Vagina (tissue), 2 donors: Measurements from ENCODE around the gene ZNF888.
"Not testable (repeated sequence)": the region's sequence is repeated elsewhere in the genome, so short reads cannot be mapped to it uniquely, and the experiment has no call there.

Experiments used
- POLR2A ChIP-seq, 2 donors: fragments of 450-650 bp; IDR thresholded peaks; one replicate each; pipeline ENCODE4 v1.6.1; 2017; ENCODE audit warnings: antibody characterized with exemption in 2 of 2, mild to moderate bottlenecking in 2 of 2, moderate library complexity in 2 of 2
- TF ChIP-seq, protein P1 (sequence below), 3 experiments: fragments of 450-650 bp in 2 of 3; fragments of 200-600 bp in 1 of 3; sonication (generic) in 1 of 3; IDR thresholded peaks; one replicate each; pipeline ENCODE4 v1.5.1; 2017 to 2019; ENCODE audit warnings: antibody characterized with exemption in 3 of 3, mild to moderate bottlenecking in 2 of 3, moderate library complexity in 2 of 3

DNA sequence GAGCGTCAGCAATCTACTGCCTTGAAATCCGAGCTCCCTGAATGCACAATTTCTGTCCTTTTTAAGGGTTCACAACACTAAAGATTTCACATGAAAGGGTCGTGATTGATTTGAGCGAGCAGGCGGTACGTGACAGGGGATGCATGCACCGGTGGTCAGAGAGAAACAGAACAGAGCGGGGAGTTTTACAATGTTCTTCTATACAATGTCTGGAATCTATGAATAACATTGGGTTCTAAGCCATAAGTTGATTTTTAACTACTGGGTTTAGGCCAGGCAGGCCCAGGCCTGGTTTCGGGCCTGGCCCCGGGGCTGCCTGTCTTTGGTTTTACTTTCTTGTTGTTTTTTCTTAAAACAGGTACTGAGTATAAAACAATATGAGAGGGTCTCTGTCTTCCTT, 24.6 kb downstream of the ZNF888 start:
- TF ChIP-seq, protein P1, sequence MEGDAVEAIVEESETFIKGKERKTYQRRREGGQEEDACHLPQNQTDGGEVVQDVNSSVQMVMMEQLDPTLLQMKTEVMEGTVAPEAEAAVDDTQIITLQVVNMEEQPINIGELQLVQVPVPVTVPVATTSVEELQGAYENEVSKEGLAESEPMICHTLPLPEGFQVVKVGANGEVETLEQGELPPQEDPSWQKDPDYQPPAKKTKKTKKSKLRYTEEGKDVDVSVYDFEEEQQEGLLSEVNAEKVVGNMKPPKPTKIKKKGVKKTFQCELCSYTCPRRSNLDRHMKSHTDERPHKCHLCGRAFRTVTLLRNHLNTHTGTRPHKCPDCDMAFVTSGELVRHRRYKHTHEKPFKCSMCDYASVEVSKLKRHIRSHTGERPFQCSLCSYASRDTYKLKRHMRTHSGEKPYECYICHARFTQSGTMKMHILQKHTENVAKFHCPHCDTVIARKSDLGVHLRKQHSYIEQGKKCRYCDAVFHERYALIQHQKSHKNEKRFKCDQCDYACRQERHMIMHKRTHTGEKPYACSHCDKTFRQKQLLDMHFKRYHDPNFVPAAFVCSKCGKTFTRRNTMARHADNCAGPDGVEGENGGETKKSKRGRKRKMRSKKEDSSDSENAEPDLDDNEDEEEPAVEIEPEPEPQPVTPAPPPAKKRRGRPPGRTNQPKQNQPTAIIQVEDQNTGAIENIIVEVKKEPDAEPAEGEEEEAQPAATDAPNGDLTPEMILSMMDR (IDR thresholded peaks at IDR 0.05): not testable (repeated sequence)
- not testable (repeated sequence) for TF ChIP-seq POLR2A (IDR thresholded peaks at IDR 0.05)
